Measurements from ENCODE around the gene C6orf120.

C6orf120 gene

GRCh38 chr6:169726963-169727362 is 25.0 kb downstream of the C6orf120 start:
- DNase-seq, result no peak

GRCh38 chr6:169729961-169730360 is 28.0 kb downstream of the C6orf120 start:
- DNase-seq, result no peak

GRCh38 chr6:169738204-169738975 is 36.5 kb downstream of the C6orf120 start:
- DNase-seq, result no peak

GRCh38 chr6:169738976-169739529 is 37.1 kb downstream of the C6orf120 start:
- no peak for DNase-seq

GRCh38 chr6:169741344-169741743 is 39.4 kb downstream of the C6orf120 start:
- no peak for DNase-seq

GRCh38 chr6:169745405-169745804 is 43.5 kb downstream of the C6orf120 start:
- DNase-seq, result no peak

- no peak for DNase-seq
Measured at GRCh38 chr6:169746556-169746955, 44.6 kb downstream of the C6orf120 start.

- peak; percentile 98 for DNase-seq
Measured at GRCh38 chr6:169751242-169752073, 49.5 kb downstream of the C6orf120 start, which contains the start of the genes DYNLT2 and ERMARD. Gene DYNLT2, minus strand, starts transcription at chr6:169751572. Its CDS starts 114 bp downstream, at chr6:169751458. Gene ERMARD, plus strand, starts transcription at chr6:169751622. Its CDS starts 36 bp downstream, at chr6:169751658.

- DNase-seq, result no peak
Measured at GRCh38 chr6:169752074-169752623, 50.2 kb downstream of the C6orf120 start.

All from NCI-H1092 (cell line).